Astrocyte (in vitro differentiated cells and primary cell): ENCODE data around the gene ST14. TPM values are rescaled to one million over a fixed set of nuclear protein-coding genes. Genes with fewer than 3 reads are reported as not detected.

ENCODE experiments used
- DNase-seq: peaks from one replicate; pipeline ENCODE4 v3.0.0-alpha.2; 2010; ENCODE audit warnings: low read depth
- FAIRE-seq: peaks from 2 replicates; lab custom pipeline; 2011; peaks lifted over from hg19 to GRCh38; lab: Jason Lieb, UNC
- H2AFZ ChIP-seq: 2 replicates; pipeline ENCODE4 v1.6.0; 2012; ENCODE audit warnings: low read depth, low read length, inconsistent platforms
- H3K27ac ChIP-seq: 2 replicates; pipeline ENCODE4 v1.5.1; 2011; ENCODE audit warnings: low read depth, low read length, inconsistent platforms
- H3K27me3 ChIP-seq: 2 replicates; pipeline ENCODE4 v1.6.0; 2011; ENCODE audit warnings: low read length, inconsistent platforms; ENCODE audit not compliant: insufficient read depth
- H3K36me3 ChIP-seq: 2 replicates; pipeline ENCODE4 v1.5.1; 2011; ENCODE audit warnings: low read length, inconsistent platforms; ENCODE audit not compliant: insufficient read depth
- H3K4me1 ChIP-seq: 2 replicates; pipeline ENCODE4 v1.5.1; 2011; ENCODE audit warnings: low read length, inconsistent platforms; ENCODE audit not compliant: insufficient read depth
- H3K4me2 ChIP-seq: 2 replicates; pipeline ENCODE4 v1.6.0; 2012; ENCODE audit warnings: low read length, inconsistent platforms
- H3K4me3 ChIP-seq: 2 replicates; pipeline ENCODE4 v1.5.1; 2011; ENCODE audit warnings: low read depth, mild to moderate bottlenecking, low read length, inconsistent platforms; ENCODE audit not compliant: insufficient read depth
- H3K79me2 ChIP-seq: 2 replicates; pipeline ENCODE4 v1.6.0; 2012; ENCODE audit warnings: mild to moderate bottlenecking, low read length, inconsistent platforms; ENCODE audit not compliant: insufficient read depth
- H3K9ac ChIP-seq: 2 replicates; pipeline ENCODE4 v1.6.0; 2012; ENCODE audit warnings: mild to moderate bottlenecking, low read length, inconsistent platforms
- H3K9me3 ChIP-seq: 2 replicates; pipeline ENCODE4 v1.5.1; 2012; ENCODE audit warnings: low read depth, mild to moderate bottlenecking, low read length, inconsistent platforms; ENCODE audit not compliant: insufficient read depth
- H4K20me1 ChIP-seq: 2 replicates; pipeline ENCODE4 v1.6.0; 2012; ENCODE audit warnings: low read length, inconsistent platforms; ENCODE audit not compliant: insufficient read depth
- H3K27ac Mint-ChIP-seq: one replicate; pipeline ENCODE4 v1.8.0; 2021; ENCODE audit warnings: mild to moderate bottlenecking, mixed read lengths; ENCODE audit not compliant: unreplicated experiment
- H3K27me3 Mint-ChIP-seq: one replicate; pipeline ENCODE4 v1.8.0; 2021; ENCODE audit warnings: low read depth, mixed read lengths; ENCODE audit not compliant: unreplicated experiment
- H3K36me3 Mint-ChIP-seq: one replicate; pipeline ENCODE4 v1.8.0; 2021; ENCODE audit warnings: low read depth, mixed read lengths; ENCODE audit not compliant: unreplicated experiment
- H3K4me1 Mint-ChIP-seq: one replicate; pipeline ENCODE4 v1.8.0; 2021; ENCODE audit warnings: low read depth, mixed read lengths; ENCODE audit not compliant: unreplicated experiment
- H3K4me3 Mint-ChIP-seq: one replicate; pipeline ENCODE4 v1.8.0; 2021; ENCODE audit warnings: mild to moderate bottlenecking, moderate library complexity, mixed read lengths; ENCODE audit not compliant: unreplicated experiment
- H3K9me3 Mint-ChIP-seq: one replicate; pipeline ENCODE4 v1.8.0; 2021; ENCODE audit warnings: mild to moderate bottlenecking, mixed read lengths; ENCODE audit not compliant: unreplicated experiment
- CTCF ChIP-seq: IDR thresholded peaks from 2 replicates; pipeline ENCODE4 v1.5.1; 2011; ENCODE audit warnings: low read depth, mild to moderate bottlenecking, inconsistent platforms, low read length, moderate library complexity; ENCODE audit not compliant: insufficient read depth
- EZH2 ChIP-seq: IDR thresholded peaks from 2 replicates; pipeline ENCODE4 v1.6.1; 2012; ENCODE audit warnings: mild to moderate bottlenecking, low read length, inconsistent platforms; ENCODE audit not compliant: insufficient read depth
- total RNA-seq: library from RNA; stranded (reverse); gene quantifications from 2 replicates; pipeline ENCODE4 v1.2.1, GENCODE V29; 2021

The ST14 gene
- total RNA-seq, 1 donor from 2014 or later, result 4.2 TPM

GRCh38 chr11:130183878-130184610, 24.5 kb downstream of the ST14 start:
- H3K4me2 ChIP-seq, result no peak overlapping the region
- Mint-ChIP-seq H3K27me3 (peaks cover 6% of the 10 kb centered on the region), H3K36me3 (no peaks in the 10 kb centered on the region), H3K27ac (no peak overlapping the region), H3K4me1 (peaks cover 22% of the 10 kb centered on the region), H3K9me3 (peaks cover 3% of the 10 kb centered on the region), H3K4me3 (peak overlapping the region; percentile 12)
- H3K27ac ChIP-seq, result no peak overlapping the region
- H3K4me1 ChIP-seq, result no peaks in the 10 kb centered on the region
- no peaks in the 10 kb centered on the region for H3K79me2 ChIP-seq
- TF ChIP-seq CTCF (no peak), EZH2 (no peak)
- no peak overlapping the region for H2AFZ ChIP-seq
- FAIRE-seq, result no peak
- no peak overlapping the region for H3K4me3 ChIP-seq
- no peaks in the 10 kb centered on the region for H3K36me3 ChIP-seq
- H4K20me1 ChIP-seq, result no peaks in the 10 kb centered on the region
- H3K9ac ChIP-seq, result no peak overlapping the region
- DNase-seq, result no peak
- no peaks in the 10 kb centered on the region for H3K9me3 ChIP-seq
- no peaks in the 10 kb centered on the region for H3K27me3 ChIP-seq

- no peaks in the 10 kb centered on the region for H3K27me3 ChIP-seq
- H3K36me3 Mint-ChIP-seq, result no peaks in the 10 kb centered on the region
- H3K4me1 Mint-ChIP-seq, result peaks cover 2% of the 10 kb centered on the region
- TF ChIP-seq CTCF (no peak), EZH2 (no peak)
- H3K9me3 Mint-ChIP-seq, result peaks cover 3% of the 10 kb centered on the region
- DNase-seq (no peak), FAIRE-seq (no peak)
- no peak overlapping the region for H3K27ac Mint-ChIP-seq
- no peaks in the 10 kb centered on the region for H3K9me3 ChIP-seq
- no peaks in the 10 kb centered on the region for H3K4me1 ChIP-seq
- H3K9ac ChIP-seq, result no peak overlapping the region
- H3K4me2 ChIP-seq, result no peak overlapping the region
- peaks cover 8% of the 10 kb centered on the region for H3K27me3 Mint-ChIP-seq
- no peak overlapping the region for H3K4me3 Mint-ChIP-seq
- H3K79me2 ChIP-seq, result no peaks in the 10 kb centered on the region
- no peak overlapping the region for H2AFZ ChIP-seq
- H3K4me3 ChIP-seq, result no peak overlapping the region
- H3K36me3 ChIP-seq, result no peaks in the 10 kb centered on the region
- no peak overlapping the region for H3K27ac ChIP-seq
- H4K20me1 ChIP-seq, result no peaks in the 10 kb centered on the region
Observed at GRCh38 chr11:130187096-130187495, 27.5 kb downstream of the ST14 start.

GRCh38 chr11:130188047-130188446, 28.5 kb downstream of the ST14 start:
- Mint-ChIP-seq H3K9me3 (peaks cover 3% of the 10 kb centered on the region), H3K4me3 (no peak overlapping the region), H3K27me3 (peaks cover 8% of the 10 kb centered on the region), H3K4me1 (no peaks in the 10 kb centered on the region), H3K36me3 (no peaks in the 10 kb centered on the region), H3K27ac (no peak overlapping the region)
- H3K27me3 ChIP-seq, result no peaks in the 10 kb centered on the region
- no peak overlapping the region for H3K4me3 ChIP-seq
- no peak overlapping the region for H2AFZ ChIP-seq
- no peak overlapping the region for H3K9ac ChIP-seq
- no peaks in the 10 kb centered on the region for H3K79me2 ChIP-seq
- H3K4me1 ChIP-seq, result no peaks in the 10 kb centered on the region
- TF ChIP-seq EZH2 (no peak), CTCF (no peak)
- no peaks in the 10 kb centered on the region for H4K20me1 ChIP-seq
- FAIRE-seq, result no peak
- no peak overlapping the region for H3K4me2 ChIP-seq
- H3K27ac ChIP-seq, result no peak overlapping the region
- no peaks in the 10 kb centered on the region for H3K9me3 ChIP-seq
- H3K36me3 ChIP-seq, result no peaks in the 10 kb centered on the region
- DNase-seq, result no peak
